Adrenal gland (tissue), 5 donors: ENCODE measurements around the gene LRRC14B.
"Not testable (repeated sequence)": the region's sequence is repeated elsewhere in the genome, so short reads cannot be mapped to it uniquely, and the experiment has no call there.

Source experiments
- CTCF ChIP-seq, 6 experiments: fragments of 450-650 bp in 4 of 6; fragments of 200-600 bp in 2 of 6; sonication (generic) in 1 of 6; IDR thresholded peaks; 1 replicate in 5 of 6; 2 replicates in 1 of 6; pipeline versions ENCODE4 v1.5.1 to v1.8.0; 2016 to 2021; ENCODE audit warnings: antibody characterized with exemption in 6 of 6, mild to moderate bottlenecking in 2 of 6, moderate library complexity in 1 of 6
- POLR2A ChIP-seq, 2 donors: fragments of 450-650 bp; IDR thresholded peaks; one replicate each; pipeline ENCODE4 v1.6.1; 2017; ENCODE audit warnings: antibody characterized with exemption in 2 of 2, mild to moderate bottlenecking in 2 of 2, moderate library complexity in 1 of 2
- donor health status: DM: no; HTN: no; CAD: no.

- not testable (repeated sequence) for TF ChIP-seq POLR2A, CTCF (IDR thresholded peaks at IDR 0.05)
These were observed 24.0 kb downstream of the LRRC14B start for GRCh38 chr5:215256-215655.
